ENCODE results near the gene HS3ST4. TPM values are rescaled to one million over a fixed set of nuclear protein-coding genes. Genes with fewer than 3 reads are reported as not detected.

The HS3ST4 gene
- total RNA-seq, 1 experiment from 2014 or later, result not detected

DNA sequence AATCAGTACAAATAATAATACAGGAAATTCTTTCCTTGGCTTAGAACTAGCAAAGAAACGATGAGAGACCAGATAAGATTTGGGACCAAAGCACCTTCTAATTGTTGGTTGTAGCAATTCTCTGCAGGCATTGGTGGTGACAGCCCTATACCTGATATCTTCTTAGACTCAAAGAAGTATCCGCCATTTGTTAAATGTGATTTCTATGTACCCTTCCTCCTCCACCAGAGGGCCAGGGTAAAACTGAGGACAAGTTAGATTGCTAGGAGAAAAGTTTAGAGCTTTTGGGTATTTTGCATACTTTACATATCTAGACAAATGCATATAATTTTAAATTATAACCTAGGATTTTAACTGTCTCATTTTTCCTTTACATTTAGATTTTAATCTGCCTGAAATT, 304.3 kb downstream of the HS3ST4 start:
- ChIA-PET POLR2A (no interaction called here), CTCF (no interaction called here)
- in situ Hi-C loops (cut with HindIII; ENCODE audit: low pct_unique_long_range_greater_than_20kb, low sequenced_read_pairs) (no loop called here), intact Hi-C loops (cut with micrococcal nuclease; ENCODE audit: unreplicated experiment) (no loop called here)
- Histone ChIP-seq H3K4me1 (ENCODE audit: control insufficient read depth, insufficient read depth, low read length) (no peaks in the 10 kb centered on the region), H3K27ac (ENCODE audit: low read length) (no peak overlapping the region), H3K27me3 (ENCODE audit: control insufficient read depth, insufficient read depth, low read length) (no peaks in the 10 kb centered on the region), H3K36me3 (ENCODE audit: control insufficient read depth, insufficient read depth, low read length) (no peaks in the 10 kb centered on the region), H3K4me3 (ENCODE audit: low read depth in 2 of 2, low read length in 2 of 2) (no peak overlapping the region), H3K9me3 (ENCODE audit: control insufficient read depth, insufficient read depth, low read depth, low read length) (no peaks in the 10 kb centered on the region)
- TF ChIP-seq, protein P1, sequence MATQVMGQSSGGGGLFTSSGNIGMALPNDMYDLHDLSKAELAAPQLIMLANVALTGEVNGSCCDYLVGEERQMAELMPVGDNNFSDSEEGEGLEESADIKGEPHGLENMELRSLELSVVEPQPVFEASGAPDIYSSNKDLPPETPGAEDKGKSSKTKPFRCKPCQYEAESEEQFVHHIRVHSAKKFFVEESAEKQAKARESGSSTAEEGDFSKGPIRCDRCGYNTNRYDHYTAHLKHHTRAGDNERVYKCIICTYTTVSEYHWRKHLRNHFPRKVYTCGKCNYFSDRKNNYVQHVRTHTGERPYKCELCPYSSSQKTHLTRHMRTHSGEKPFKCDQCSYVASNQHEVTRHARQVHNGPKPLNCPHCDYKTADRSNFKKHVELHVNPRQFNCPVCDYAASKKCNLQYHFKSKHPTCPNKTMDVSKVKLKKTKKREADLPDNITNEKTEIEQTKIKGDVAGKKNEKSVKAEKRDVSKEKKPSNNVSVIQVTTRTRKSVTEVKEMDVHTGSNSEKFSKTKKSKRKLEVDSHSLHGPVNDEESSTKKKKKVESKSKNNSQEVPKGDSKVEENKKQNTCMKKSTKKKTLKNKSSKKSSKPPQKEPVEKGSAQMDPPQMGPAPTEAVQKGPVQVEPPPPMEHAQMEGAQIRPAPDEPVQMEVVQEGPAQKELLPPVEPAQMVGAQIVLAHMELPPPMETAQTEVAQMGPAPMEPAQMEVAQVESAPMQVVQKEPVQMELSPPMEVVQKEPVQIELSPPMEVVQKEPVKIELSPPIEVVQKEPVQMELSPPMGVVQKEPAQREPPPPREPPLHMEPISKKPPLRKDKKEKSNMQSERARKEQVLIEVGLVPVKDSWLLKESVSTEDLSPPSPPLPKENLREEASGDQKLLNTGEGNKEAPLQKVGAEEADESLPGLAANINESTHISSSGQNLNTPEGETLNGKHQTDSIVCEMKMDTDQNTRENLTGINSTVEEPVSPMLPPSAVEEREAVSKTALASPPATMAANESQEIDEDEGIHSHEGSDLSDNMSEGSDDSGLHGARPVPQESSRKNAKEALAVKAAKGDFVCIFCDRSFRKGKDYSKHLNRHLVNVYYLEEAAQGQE (IDR thresholded peaks at IDR 0.05; ENCODE audit: insufficient read depth in 1 of 2, low read depth in 2 of 2, low read length in 1 of 2), result no peak
- no peak for TF ChIP-seq TCF7L2 (IDR thresholded peaks at IDR 0.05; ENCODE audit: low read depth, low read length)
- no peak for TF ChIP-seq SIN3A (IDR thresholded peaks at IDR 0.05; ENCODE audit: borderline replicate concordance, insufficient read depth, low read depth, low read length)
- TF ChIP-seq CTCF (IDR thresholded peaks at IDR 0.05), result no peak; the same call in 1 of the 2 replicates
- no peak for TF ChIP-seq POLR2AphosphoS5 (IDR thresholded peaks at IDR 0.05; ENCODE audit: low read depth, low read length)
- no TSS peak for BruUV-seq (replicated peaks)
- no peak for ATAC-seq
- no peak for DNase-seq (ENCODE audit: low read depth, low spot score)

DNA sequence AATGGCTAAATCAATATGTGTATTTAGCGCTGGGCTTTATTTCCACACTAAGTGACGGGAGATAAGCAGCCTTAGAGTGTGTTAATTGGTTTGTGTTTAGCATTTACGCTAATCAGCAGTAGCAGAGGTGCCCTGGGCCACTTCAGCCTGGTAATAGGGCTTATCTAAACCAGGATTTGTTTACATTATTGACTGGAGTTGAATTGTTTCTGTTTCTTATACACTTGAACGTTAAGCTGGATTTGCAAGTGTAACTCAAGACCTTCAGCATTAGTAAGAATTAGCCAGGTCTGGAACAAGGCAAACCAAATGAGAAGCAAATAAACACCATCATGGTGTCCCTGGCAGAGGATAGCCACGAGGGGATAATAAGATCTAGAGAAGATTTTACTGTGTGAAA, 313.6 kb downstream of the HS3ST4 start:
- H3K4me1 ChIP-seq (ENCODE audit: control insufficient read depth, insufficient read depth, low read length), result no peaks in the 10 kb centered on the region
- DNase-seq (ENCODE audit: low read depth, low spot score), result no peak
- no peak overlapping the region for H3K27ac ChIP-seq (ENCODE audit: low read length)
- ChIA-PET POLR2A (no interaction called here), CTCF (no interaction called here)
- no peak overlapping the region for H3K4me3 ChIP-seq (ENCODE audit: low read depth in 2 of 2, low read length in 2 of 2)
- H3K9me3 ChIP-seq (ENCODE audit: control insufficient read depth, insufficient read depth, low read depth, low read length), result no peaks in the 10 kb centered on the region
- TF ChIP-seq TCF7L2 (IDR thresholded peaks at IDR 0.05; ENCODE audit: low read depth, low read length), result no peak
- no peak for TF ChIP-seq SIN3A (IDR thresholded peaks at IDR 0.05; ENCODE audit: borderline replicate concordance, insufficient read depth, low read depth, low read length)
- TF ChIP-seq, protein P1 (IDR thresholded peaks at IDR 0.05; ENCODE audit: insufficient read depth in 1 of 2, low read depth in 2 of 2, low read length in 1 of 2), result no peak
- no peak for ATAC-seq
- H3K27me3 ChIP-seq (ENCODE audit: control insufficient read depth, insufficient read depth, low read length), result no peaks in the 10 kb centered on the region
- H3K36me3 ChIP-seq (ENCODE audit: control insufficient read depth, insufficient read depth, low read length), result no peaks in the 10 kb centered on the region
- intact Hi-C loops (cut with micrococcal nuclease; ENCODE audit: unreplicated experiment) (no loop called here), in situ Hi-C loops (cut with HindIII; ENCODE audit: low pct_unique_long_range_greater_than_20kb, low sequenced_read_pairs) (no loop called here)
- no TSS peak for BruUV-seq (replicated peaks)

Data from Panc1 (cell line).